HTERT RPE-1 (cell line): Measurements from ENCODE around the gene SLC15A4.

Source experiments
- in situ Hi-C: fragments of 300-500 bp; cut with MboI; formaldehyde crosslinking; loops from 4 replicates; pipeline ENCODE4 v1.14.3; 2020; ENCODE audit warnings: low sequenced_read_pairs

SLC15A4 gene

DNA sequence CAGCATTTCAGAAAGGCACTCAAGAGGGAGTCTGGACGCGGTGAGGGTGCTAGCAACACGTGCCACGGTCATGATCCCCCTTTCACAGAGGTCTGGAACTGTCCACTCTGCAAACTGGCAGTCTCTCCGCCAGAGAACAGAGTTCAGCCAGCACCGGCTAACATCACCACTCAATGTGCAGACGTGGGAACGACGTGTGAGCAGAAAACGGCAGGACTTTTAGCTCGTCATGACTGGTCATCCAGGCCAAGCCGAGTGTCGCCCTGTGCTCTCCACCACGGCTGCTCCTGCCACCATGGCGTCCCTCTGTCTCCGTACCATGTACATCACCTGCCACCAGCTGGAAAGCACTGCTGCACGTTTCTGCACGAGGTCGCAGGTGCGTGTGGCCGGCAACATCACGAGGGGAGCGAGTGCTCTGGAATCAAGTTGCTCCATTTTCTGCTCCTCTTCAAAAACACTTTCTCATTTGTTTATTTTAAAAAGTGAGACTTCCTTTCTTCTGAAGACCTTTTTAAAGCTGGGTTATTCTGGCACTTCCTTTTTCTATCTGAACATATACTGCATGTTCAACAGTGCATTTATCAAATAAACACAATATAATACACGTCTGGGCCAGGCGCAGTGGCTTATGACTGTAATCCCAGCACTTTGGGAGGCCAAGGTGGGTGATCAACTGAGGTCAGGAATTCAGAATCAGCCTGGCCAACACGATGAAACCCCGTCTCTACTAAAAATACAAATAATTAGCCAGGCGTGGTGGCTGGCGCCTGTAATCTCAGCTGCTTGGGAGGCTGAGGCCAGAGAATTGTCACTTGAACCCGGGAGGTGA lies 28.0 kb downstream of the SLC15A4 start:
- in situ Hi-C loops: no loop called here

DNA sequence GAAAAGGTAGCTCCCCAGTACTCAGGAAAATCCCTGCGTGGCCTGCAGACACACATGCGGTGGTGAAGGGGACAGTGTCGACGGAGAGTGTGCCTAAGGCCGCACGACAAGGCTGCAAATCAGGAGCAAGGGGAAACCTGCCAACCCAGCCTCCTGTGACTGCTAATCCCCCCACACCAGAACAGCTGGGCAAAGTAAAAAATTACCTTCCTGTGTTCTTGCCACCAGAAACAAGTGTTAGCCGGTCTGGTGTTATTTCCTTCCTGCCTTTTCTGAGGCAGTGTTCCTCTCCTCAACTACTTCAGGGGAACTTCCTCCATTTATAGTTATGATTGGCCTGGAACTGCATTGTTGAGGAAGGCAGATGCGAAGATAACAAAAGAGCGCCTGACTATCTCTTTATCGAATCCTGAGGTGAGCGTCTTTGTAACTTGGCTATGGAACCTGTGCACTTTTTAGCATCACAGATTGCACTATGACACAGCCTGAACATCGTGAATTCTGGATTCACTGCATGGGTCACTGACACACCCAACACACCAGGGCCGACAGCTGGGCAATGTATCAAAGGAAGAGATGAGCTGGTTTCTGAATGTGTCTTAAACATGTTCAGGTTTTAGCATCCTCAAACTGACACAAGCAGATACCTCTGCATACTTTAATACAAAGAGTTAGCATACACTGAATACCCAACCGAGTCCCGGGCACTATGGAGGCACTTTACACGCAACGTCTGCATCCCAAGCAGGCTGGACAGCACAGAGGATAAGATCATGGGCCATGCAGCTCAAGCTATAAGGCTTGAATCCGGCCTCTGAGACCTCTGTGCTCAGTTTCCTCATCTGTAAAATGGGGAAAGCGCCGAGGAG lies 28.9 kb downstream of the SLC15A4 start:
- in situ Hi-C loops: no loop called here

DNA sequence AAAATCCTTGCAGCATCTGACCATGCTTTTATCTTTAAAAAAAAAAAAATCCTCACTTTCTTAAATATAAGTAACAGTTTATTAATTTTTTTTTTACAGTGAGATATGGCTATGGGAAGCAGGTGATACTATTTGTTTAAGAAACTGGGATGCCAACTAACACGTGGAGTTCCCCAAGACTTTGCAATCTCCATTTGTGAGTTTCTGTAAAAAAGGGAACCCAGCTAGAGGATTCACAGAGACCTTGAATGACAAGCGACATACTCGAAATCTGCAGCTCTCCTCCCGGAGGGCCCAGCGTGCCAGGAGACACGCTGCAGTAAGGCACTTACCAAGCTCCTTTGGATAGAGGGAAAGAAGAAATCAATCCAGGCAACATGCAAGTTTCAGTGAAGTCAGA lies 30.1 kb downstream of the SLC15A4 start:
- in situ Hi-C loops: no loop called here

DNA sequence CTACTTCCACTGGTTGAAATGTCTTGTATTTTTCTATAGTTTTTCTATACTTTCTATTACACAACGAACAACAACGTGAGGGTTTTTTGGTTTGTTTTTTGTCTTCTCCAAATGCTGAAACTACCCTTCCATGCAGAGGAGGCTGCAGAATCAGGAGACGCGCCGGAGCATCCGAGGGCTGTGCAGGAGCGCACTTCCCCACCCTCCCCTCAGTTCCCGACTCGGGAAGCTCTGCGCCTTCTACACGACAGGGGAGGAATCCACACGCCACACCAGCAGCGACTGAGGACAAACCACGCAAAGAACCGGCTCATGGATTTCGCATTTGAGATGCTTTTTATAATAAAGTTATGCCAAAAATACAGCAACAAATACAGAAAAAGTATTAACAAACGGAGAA lies 30.9 kb downstream of the SLC15A4 start:
- in situ Hi-C loops: no loop called here

DNA sequence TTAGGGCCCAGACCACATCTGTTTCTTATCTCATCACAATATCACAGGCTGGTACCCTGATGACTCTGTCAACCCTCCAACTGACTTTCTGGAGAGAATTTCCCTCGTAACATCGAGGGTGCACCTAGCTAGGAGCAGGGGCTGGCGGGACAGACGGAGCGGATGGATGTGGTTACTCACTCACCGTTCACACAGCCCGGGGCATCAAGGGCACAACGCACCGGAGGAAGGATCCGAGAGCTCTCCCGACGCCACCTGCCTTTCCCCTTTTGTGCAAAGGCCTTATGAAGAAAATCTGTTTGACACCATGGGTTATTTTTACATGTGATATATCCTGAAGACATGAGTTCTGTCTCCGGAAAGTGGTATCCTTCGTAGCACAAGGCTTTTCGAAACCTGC lies 31.4 kb downstream of the SLC15A4 start:
- in situ Hi-C loops: no loop called here

DNA sequence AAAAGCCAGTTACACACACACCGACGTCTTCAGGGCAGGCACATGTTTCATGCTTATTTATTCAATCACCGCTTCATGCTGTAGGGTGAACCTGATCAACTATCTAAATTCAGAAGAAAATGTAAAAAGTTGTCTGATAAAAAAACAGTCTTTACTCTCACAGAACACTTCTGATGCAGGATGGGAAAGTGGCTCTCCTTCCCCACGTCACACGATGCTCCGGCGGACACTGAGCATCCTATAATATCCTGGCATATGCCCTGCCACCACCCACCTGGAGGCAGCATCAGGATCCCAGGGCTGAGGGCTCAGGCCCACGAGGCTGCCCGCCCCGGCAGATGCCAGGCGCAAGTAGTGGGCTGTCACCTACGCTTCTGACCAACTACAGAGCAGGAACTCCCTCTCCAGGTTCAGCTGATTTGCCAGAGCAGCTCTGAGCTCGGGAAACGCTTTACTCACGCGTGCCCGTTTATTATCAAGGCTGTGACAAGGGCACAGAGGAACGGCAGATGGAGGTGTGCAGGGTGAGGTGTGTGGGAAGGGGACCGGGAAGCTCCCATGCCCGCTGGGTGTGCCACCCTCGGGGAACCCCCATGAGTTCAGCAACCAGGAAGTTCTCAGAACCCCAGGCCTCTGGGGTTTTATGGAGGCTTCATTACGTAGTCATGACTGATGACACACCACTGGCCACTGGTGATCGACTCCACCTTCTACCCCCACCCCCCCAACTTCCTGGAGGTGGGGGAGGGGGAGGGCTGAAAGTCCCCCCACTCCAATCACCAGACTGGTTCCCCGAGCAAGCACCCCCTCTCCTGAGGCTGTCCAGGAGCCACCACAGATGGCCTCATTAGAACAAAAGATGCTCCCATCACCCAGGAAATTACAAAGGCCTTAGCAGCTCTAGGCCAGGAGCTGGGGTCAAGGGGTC lies 32.1 kb downstream of the SLC15A4 start:
- in situ Hi-C loops: no loop called here

DNA sequence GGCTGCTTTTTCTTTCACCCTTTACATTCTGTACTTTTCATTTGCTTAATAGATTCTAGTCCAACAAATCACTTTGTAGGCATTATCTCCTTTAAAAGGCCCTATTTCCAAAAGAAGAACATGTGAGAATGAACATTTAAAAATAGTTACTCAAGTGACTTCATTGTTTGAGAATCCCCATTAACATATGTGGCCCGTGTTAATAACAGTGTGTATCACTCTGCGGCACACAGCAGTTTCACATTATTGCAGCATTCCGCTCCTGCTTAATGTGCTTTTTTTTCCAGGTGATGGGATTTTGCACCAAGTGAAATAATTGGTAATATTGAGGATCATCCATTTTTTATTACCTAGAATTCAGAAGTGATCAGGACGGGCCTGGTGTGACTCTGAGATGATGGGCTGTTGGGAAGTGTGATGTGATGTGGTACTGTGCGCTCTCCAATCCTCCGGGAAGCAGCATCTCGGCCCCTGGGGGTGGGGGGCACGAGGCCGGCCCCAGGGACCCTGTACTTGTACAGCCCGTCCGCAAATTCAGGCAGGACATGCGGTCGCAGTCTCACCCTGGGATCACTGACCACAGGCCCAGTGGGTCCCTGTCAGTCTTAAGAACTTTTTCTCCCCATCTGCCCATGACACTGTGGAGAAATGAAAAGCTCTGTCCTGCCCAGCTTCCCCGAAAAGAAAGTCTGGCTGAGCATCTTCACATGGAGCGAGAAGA lies 32.9 kb downstream of the SLC15A4 start:
- in situ Hi-C loops: no loop called here

DNA sequence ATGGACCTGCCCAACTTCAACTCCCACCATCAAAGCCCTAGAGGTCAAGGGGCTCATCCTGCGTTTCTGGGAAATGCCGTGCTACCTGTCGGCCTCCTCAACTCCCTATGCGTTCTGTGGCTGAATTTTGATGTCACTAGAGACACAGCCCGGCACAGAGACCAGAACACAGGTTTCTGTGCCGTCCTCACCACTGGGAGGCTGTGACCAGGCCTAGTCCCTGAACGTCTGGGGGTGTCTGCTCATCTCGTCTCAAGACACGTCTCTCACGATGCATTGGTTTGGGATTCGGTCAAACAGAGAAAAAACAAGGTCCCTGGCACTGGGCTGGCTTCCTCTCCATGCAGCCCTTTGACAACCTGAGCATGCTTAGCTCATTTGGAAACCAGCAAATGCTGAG lies 33.5 kb downstream of the SLC15A4 start:
- in situ Hi-C loops: no loop called here

DNA sequence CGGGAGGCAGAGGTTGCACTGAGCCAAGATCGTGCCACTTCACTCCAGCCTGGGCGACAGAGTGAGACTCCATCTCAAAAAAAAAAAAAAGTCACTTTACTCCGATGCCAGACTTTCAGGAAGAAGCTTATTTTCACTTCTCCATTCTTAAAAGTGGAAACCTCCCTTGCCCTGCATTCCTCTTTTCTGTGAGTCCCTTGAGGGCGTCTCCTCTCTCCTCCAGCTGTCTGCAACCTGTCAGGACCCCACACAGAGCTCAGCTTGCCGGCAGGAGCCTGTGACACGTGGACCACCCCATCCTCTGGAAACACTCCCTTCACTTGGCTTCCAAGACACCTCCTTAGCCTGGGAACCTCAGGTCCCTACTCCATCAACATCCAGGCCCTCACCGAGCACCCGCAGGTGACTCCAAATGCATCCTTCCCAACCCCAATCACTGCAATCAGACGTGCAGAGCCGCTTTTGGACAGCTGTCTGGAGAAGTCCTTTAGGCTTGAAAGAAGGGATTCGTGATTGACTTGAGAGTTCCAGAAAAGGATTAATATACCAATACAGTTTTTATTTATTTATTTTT lies 34.3 kb downstream of the SLC15A4 start:
- in situ Hi-C loops: no loop called here

DNA sequence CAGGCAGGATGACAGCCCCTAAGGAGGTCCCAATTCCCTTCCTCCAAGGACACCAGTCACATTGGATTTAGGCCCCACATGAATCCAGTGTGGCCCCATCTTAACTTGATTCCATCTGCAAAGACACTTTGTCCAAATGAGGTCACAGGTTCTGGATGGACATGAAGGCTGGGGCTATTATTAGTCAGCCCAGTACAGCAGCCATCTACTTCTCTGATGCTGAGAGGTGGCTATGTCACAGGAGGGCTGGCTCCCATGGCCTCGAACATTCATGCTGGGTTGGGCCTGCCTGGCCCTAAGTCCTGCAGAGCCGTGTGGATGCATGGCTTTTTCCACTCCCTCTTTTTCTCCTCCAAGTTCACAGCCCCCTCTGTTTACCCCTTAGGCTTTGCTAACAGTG lies 35.9 kb downstream of the SLC15A4 start:
- in situ Hi-C loops: no loop called here

DNA sequence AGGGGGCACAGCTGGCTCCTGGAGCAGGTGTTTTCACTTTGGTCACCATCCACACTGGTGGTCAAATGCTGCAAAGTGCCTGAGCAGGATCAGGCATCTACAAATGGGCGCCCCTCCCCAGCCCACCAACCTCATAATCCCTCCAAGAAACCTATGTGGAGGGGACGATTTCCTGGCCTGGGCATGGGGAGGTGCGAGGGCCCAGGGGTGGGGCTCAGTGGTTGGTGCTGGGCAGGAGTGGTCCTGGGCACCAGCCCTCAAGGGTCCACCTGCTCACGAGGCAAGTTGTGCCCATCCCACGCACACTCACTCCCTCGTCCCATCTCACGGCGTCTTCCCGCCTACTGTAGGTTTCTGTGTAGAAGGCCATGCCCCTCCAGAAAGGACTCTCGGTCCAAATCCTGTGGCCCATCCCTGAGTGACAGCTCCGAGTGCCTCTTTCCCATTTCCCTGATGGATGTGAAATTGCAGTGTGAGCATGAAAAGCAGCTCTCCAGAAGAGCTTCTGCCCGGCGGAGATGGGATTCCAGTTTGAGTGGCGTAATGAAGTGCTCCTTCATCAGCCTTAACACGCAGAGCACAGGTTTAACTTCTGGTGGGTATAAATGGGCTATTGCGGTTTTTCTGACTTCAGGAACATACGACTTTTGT lies 36.9 kb downstream of the SLC15A4 start:
- in situ Hi-C loops: no loop called here

DNA sequence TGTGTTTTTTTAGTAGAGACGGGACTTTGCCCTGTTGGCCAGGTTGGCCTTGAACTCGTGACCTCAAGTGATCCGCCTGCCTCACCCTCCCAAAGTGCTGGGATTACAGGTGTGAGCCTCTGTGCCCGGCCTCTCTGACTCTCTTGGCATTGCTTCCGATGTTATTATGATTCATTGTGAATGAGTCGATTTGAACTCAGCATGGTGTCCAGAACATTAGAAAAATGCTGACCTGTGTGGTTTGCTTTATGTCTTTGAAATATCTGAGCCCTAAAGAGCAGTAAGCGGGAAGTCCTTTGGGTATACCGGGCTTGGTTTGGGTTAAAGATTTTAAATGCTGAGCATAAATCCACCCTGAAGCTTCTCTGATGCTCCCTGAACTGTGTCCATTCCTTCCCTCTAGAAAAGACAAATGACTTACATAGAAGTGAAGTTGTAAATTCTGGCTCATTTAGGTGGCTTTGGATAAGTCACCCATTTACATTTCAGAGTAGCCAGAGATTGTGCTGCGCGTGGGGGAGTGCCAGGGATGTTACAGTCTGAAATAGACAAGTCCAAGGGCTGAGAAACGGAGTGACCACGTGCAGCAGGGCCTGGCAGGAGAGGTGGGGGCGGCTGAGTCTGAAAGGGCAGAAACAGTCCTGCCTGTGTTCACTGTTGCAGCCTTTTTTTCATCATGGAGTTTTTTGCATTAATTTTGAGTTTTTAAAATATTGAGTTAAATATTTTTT lies 39.6 kb downstream of the SLC15A4 start:
- in situ Hi-C loops: no loop called here

DNA sequence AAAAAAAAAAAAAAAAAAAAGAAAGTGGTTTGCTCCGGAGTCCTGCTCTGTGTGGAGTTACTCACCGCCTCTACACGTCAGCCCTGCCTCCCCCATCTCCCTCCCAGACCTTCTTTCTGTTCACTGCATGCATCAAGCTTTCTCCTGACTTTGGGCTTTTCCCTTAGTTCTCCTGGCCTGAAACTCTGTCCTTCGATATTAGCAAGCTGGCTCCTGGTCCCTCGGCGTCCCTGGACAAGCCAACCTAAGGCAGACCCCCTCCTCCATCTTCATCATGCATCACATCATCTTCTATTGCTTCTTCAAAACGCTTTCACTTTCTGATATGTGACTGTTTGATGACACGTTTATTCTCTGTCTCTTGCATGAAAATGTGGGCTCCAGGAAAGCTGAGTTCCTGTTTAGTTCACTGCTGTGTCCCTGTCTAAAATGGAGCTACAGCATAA lies 40.6 kb downstream of the SLC15A4 start:
- in situ Hi-C loops: no loop called here

DNA sequence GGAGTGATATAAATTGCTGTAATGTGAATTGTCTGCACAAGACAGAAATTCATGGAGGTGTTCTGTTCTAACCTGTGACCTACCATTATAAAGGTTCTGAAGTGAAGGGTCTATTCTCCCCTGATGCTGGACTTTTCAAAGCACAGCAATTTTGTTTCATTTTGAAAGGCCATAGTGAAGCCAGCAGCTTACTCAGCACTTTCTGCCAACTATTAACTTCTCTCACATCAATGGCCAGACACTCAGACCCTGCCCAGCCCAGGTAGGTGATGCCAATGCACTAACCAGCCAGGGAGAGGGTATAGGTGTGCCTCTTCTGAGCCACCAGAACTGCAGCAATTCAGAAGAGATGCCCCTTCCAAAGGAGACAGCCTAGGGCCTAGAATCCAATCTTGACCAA lies 43.9 kb downstream of the SLC15A4 start:
- in situ Hi-C loops: no loop called here

DNA sequence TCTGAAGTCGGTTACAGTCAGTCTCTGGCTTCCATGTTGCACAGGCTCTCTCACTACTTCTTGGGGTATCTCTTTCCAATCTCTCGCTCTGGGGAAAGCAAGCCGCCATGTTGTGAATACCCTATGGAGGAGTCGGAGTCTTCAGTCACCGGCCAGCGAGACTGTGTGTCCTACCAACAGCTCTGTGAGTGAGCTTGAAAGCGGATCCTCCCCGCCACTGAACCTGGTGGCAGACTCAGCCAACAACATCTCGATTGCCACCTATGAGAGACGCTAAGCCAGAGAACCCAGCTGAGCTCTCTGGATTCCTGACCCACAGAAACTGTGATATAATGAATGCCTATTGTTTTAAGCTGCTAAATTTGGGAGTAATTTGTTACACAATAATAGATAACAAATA lies 51.5 kb downstream of the SLC15A4 start:
- in situ Hi-C loops: no loop called here

DNA sequence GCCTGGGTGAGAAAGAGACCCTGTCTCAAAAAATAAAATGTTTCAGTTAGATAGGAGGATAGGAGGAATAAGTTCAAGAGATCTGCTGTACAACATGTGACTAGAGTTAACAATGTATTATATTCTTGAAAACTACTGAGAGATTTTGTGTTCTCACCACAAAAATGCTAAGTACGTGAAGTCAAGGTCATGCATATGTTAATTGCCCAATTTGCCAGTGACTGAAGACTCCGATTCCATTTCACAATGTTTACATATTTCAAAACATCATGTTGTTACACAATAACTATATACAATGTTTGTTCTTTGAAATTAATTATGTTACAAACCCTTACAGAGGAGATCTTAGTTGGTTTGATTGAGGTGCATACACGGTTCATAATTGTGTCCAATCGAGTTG lies 52.1 kb downstream of the SLC15A4 start:
- in situ Hi-C loops: no loop called here

DNA sequence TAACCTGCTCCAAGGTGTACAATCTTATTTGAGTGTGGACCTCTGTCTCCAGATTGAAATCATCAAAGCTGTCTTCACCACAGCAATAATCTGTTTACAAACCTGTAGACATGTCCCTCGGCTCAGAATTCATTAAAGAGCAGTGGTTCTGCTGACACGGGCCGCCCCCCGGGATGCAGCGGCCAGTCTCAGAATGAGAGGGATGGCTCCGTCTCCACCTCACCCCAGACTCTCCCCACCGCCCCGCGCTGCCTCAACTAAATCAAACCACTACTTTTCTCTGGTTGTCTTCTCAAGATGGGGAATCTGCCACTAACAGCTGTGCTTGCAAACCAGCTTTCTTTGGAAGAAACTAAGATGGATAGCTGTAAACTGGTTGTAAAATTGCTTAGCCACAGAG lies 56.2 kb downstream of the SLC15A4 start:
- in situ Hi-C loops: no loop called here

DNA sequence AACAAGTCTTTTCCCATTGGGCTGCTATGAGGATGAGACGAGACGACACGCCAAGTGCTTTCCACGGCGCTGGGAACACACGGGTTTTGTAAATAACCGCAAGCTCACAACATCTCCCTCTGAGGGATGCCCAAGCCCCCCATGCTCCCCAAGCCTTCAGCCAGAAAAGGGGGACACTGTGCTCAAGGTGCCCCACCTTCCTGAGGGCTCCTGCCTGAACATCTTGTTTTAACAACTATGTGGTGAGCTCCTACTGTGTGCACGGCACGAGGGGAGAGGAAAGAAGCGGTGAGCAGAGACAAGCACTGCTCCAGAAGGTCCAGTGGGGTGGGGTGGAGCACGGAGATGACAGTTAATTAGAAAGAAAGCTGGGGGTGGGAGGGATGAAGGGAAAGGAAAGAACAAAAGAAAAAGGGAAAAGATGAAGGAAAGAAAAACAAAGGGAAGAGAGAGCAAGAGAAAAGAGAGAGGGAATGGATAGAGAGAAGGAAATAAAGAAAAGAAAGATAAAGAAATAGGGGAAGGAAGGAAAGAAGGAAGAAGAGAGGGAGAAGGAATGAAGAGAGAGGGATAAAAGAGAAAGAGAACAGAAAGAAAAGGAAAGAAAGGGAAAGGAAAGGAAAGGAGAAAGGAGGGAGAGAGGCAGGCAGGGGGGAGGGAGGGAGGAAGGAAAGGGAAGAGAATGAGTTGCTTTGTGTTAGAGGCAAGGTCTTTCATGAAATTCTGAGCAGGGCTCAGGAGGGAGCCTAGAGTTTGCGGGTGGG lies 56.8 kb downstream of the SLC15A4 start:
- in situ Hi-C loops: no loop called here
